ENCODE measurements around the gene ASB6. TPM values are rescaled to one million over a fixed set of nuclear protein-coding genes. Genes with fewer than 3 reads are reported as not detected.
A peak's percentile ranks its signal among the peaks of the same experiment; 100 is the strongest.

The ASB6 gene
- total RNA-seq (5.8 TPM), polyA plus RNA-seq (16.5 TPM)

DNA sequence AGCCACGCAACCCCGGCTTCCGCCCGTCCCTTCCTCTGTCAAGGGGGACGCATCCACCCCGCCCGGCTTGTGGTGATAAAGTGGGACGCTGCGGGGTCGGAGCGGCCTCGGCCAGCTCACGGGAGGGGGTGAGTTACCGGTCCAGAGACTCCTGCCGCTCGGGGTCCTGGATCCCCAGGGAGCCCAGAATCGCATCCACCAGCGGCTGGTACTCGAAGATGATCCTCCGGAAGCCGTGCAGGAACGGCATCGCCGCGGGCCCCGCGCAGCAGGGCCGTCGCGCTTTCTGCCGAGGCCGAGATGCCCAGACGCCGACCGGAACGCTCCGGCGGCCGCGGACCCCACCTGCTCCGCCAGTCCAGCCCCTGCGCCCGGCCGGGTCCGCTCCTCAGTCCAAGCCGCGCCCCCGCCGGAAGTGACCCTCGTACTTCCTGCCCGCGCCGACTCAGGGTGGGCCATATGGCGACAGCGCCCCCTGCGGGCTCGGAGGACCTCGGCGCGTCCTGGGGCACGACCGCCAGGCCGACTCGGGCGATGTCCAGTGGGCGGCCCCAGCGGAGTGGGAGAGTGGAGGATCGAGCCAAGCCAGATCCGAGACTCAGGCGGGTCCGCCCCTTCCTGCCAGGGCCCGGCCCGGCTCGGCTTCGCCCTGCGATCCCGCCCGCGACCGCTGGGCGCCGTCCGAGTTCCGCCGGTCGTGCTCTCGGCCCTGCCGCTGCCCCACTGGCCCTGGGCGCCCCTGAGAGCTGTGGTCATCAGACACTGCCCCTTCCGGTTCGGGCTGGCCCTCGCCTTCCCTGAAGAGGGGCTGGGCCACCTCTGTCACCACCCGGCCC is at the start of gene ASB6:
TSS of gene ASB6 (minus strand) at position 402 of the 836 bp plus-strand sequence. CDS start at position 250, 152 bp downstream.
- DNase-seq (ENCODE audit: extremely low spot score), result peak; percentile 83
- WGBS, result under 1% methylated on average over 93 of the region's 93 CpGs
- peak within 1 kb of the TSS; percentile 79 for H3K27ac ChIP-seq (ENCODE audit: low read depth)
- H3K4me3 ChIP-seq (ENCODE audit: low read depth, low read length), result peak within 1 kb of the TSS; percentile 85
- H3K36me3 ChIP-seq (ENCODE audit: insufficient read depth), result no peaks in the 10 kb centered on the region
- peaks cover 1% of the 10 kb centered on the region for H3K4me1 ChIP-seq (ENCODE audit: insufficient read depth)

DNA sequence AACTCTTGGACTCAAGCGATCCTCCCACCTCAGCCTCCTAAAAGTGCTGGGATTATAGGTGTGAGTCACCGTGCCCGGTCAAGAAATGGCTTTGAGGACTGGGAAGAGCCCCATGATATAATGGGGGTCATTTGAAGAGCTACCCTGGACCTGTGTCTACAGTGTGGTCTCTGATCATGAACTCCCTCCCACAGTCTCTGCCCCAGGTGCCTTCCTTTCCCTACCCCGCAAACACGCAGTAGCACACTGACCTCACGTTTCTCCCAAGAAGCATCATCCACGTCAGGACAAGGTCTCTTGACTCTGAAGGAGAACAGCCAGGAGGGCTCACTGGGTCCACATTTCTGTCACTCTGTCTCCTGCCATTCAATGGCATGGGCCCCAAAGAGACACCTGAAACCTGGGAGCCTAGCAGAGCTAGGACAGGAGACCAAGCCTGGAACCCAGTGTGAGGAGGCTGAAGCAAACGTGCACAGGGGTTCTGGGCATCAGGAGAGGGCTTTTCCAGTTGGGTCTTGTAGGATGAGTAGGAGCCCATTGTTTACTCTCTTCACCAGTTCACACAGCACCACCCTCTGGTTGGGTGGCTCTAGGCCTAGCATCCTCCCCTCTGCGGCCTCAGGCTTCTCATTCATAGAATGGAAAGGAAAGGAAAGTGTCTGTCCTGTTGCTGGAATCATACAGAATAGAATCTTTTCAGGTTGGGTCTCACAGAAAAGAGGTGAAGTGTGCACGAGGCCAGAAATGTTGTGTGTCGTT is 46.5 kb upstream of the ASB6 start:
- Histone ChIP-seq H3K36me3 (ENCODE audit: insufficient read depth) (no peaks in the 10 kb centered on the region), H3K4me3 (ENCODE audit: low read depth, low read length) (no peak overlapping the region), H3K4me1 (ENCODE audit: insufficient read depth) (no peaks in the 10 kb centered on the region), H3K27ac (ENCODE audit: low read depth) (no peak overlapping the region)
- 91% methylated on average over 11 of the region's 11 CpGs for WGBS
- DNase-seq (ENCODE audit: extremely low spot score), result no peak

DNA sequence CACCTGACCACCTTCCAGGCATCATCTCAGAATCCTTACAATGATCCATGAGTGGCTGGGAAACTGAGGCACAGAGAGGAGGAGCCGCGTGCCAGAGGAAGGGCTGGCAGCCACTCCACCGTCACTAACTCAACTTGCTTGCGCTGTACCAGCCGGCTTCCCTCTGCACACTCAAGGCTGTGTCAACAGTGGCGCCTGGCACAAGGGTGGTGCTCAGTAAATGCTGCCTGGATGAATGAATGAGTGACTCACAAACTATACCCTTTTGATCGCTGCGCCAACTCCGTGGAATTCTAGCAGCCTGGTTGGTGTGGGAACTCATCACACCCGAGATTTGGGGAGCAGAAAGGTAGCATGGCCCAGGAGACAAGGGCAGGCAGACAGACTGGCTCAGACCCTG is 45.4 kb upstream of the ASB6 start:
- Histone ChIP-seq H3K27ac (ENCODE audit: low read depth) (no peak overlapping the region), H3K4me3 (ENCODE audit: low read depth, low read length) (no peak overlapping the region), H3K4me1 (ENCODE audit: insufficient read depth) (no peaks in the 10 kb centered on the region), H3K36me3 (ENCODE audit: insufficient read depth) (no peaks in the 10 kb centered on the region)
- no peak for DNase-seq (ENCODE audit: extremely low spot score)
- 86% methylated on average over 10 of the region's 10 CpGs for WGBS

DNA sequence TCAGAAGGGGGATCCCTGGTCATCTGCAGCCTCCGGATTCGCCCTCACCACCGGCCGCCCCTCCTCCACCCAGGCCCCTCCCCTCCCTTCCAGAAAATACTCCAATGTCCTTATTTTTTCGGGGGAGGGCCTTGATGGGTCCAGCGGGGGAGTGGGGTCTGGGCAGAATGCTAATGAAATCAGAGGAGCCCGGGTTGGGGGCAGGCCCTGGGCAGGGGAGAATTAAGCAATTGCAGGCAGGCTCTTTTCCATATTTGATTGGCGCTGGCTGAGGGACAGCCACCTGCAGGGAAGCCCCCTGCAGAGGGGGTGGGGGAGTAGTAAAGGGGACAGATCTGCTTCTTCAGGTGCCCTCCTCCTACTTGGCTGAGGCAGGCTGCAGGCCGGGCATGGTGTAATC is 44.8 kb upstream of the ASB6 start:
- Histone ChIP-seq H3K27ac (ENCODE audit: low read depth) (no peak overlapping the region), H3K4me1 (ENCODE audit: insufficient read depth) (no peaks in the 10 kb centered on the region), H3K4me3 (ENCODE audit: low read depth, low read length) (no peak overlapping the region), H3K36me3 (ENCODE audit: insufficient read depth) (no peaks in the 10 kb centered on the region)
- WGBS, result 70% methylated on average over 9 of the region's 9 CpGs
- no peak for DNase-seq (ENCODE audit: extremely low spot score)

GRCh38 chr9:129685933-129686259 is 43.9 kb upstream of the ASB6 start:
- no peak overlapping the region for H3K27ac ChIP-seq (ENCODE audit: low read depth)
- H3K4me1 ChIP-seq (ENCODE audit: insufficient read depth), result no peaks in the 10 kb centered on the region
- DNase-seq (ENCODE audit: extremely low spot score), result no peak
- H3K4me3 ChIP-seq (ENCODE audit: low read depth, low read length), result no peak overlapping the region
- H3K36me3 ChIP-seq (ENCODE audit: insufficient read depth), result no peaks in the 10 kb centered on the region
- 76% methylated on average over 3 of the region's 3 CpGs for WGBS

DNA sequence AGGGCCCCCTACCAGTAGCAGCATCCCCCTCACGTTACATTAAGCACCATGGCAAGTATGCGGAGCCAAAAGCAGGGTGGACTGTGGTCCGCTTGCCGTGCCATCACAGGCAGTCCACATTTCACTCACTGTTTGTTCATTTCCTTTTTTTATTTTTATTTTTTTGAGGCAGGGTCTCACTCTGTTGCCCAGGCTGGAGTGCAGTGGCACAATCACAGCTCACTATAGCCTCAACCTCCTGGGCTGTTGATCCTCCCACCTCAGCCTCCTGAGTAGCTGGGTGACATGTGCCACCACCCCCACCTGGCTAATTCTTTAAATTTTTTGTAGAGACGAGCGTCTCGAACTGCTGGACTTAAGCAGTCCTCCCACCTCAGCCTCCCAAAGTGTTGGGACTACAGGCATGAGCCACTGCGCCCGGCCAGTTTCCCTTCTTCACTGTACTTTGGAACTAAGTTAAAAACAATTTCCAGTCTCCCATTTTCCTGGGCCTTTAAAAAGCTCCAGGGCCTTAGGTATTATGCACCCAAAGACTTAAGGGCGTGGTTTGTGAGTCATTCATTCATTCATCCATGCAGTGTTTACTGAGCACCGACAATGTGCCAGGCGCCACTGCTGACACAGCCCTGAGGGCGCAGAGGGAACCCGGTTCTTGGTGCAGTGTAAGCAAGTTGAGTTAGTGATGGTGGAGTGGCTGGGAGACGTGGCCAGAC is 43.4 kb upstream of the ASB6 start:
- no peaks in the 10 kb centered on the region for H3K4me1 ChIP-seq (ENCODE audit: insufficient read depth)
- H3K36me3 ChIP-seq (ENCODE audit: insufficient read depth), result no peaks in the 10 kb centered on the region
- H3K27ac ChIP-seq (ENCODE audit: low read depth), result no peak overlapping the region
- DNase-seq (ENCODE audit: extremely low spot score), result no peak
- 80% methylated on average over 15 of the region's 15 CpGs for WGBS
- H3K4me3 ChIP-seq (ENCODE audit: low read depth, low read length), result no peak overlapping the region

GRCh38 chr9:129682381-129682780 is 40.4 kb upstream of the ASB6 start:
- no peak overlapping the region for H3K27ac ChIP-seq (ENCODE audit: low read depth)
- H3K4me1 ChIP-seq (ENCODE audit: insufficient read depth), result no peaks in the 10 kb centered on the region
- WGBS, result 77% methylated on average over 7 of the region's 7 CpGs
- DNase-seq (ENCODE audit: extremely low spot score), result no peak
- H3K36me3 ChIP-seq (ENCODE audit: insufficient read depth), result no peaks in the 10 kb centered on the region
- no peak overlapping the region for H3K4me3 ChIP-seq (ENCODE audit: low read depth, low read length)

GRCh38 chr9:129681924-129682323 is 40.0 kb upstream of the ASB6 start:
- no peak overlapping the region for H3K4me3 ChIP-seq (ENCODE audit: low read depth, low read length)
- 81% methylated on average over 11 of the region's 11 CpGs for WGBS
- no peak overlapping the region for H3K27ac ChIP-seq (ENCODE audit: low read depth)
- H3K4me1 ChIP-seq (ENCODE audit: insufficient read depth), result no peaks in the 10 kb centered on the region
- no peaks in the 10 kb centered on the region for H3K36me3 ChIP-seq (ENCODE audit: insufficient read depth)
- no peak for DNase-seq (ENCODE audit: extremely low spot score)

GRCh38 chr9:129679537-129679936 is 37.6 kb upstream of the ASB6 start:
- Histone ChIP-seq H3K4me3 (ENCODE audit: low read depth, low read length) (no peak overlapping the region), H3K4me1 (ENCODE audit: insufficient read depth) (no peaks in the 10 kb centered on the region), H3K27ac (ENCODE audit: low read depth) (no peak overlapping the region), H3K36me3 (ENCODE audit: insufficient read depth) (no peaks in the 10 kb centered on the region)
- DNase-seq (ENCODE audit: extremely low spot score), result no peak
- WGBS, result 82% methylated on average over 9 of the region's 9 CpGs

DNA sequence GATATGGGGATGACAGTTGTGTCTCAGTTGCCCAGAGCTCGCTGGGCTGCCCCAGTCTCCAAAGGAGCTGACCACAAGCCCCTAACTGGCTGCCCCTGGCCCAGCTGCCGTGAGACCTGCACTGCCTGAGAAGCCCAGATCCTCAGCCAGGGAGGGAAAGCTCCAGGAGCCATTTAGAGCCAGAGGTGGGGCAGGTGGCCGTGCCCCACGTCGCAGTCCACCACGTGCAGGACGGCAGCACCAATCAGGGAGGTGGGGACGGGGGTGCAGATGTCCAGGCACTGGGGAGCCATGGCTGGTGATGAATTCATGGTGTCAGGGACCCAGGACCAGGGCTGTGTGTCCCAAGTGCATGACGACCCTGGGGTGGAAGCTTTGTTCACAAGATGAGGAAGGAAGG is 36.9 kb upstream of the ASB6 start:
- no peaks in the 10 kb centered on the region for H3K36me3 ChIP-seq (ENCODE audit: insufficient read depth)
- no peak for DNase-seq (ENCODE audit: extremely low spot score)
- H3K4me3 ChIP-seq (ENCODE audit: low read depth, low read length), result no peak overlapping the region
- H3K4me1 ChIP-seq (ENCODE audit: insufficient read depth), result no peaks in the 10 kb centered on the region
- 86% methylated on average over 9 of the region's 9 CpGs for WGBS
- H3K27ac ChIP-seq (ENCODE audit: low read depth), result no peak overlapping the region

DNA sequence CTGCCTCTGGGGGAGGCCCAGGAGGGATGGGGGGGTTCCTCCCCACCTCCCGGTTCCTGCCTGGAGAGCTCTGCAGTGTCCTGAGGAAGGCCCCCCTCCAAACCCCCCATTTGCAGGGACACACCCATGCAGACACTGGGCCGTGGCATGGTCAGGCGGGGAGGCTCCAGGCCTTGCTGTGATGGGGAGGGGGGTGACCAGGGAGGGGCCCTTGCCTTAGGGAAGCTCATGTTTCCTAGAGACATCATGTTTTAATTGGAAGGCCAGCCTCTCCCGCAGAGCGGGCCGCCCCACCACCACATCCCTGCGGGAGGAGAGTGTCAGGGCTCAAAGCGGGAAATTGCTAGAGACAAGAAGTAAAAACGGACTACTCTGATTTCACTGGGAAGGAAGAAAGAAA is 35.5 kb upstream of the ASB6 start:
- DNase-seq (ENCODE audit: extremely low spot score), result no peak
- H3K36me3 ChIP-seq (ENCODE audit: insufficient read depth), result no peaks in the 10 kb centered on the region
- peak overlapping the region; percentile 38 for H3K27ac ChIP-seq (ENCODE audit: low read depth)
- 59% methylated on average over 9 of the region's 9 CpGs for WGBS
- H3K4me1 ChIP-seq (ENCODE audit: insufficient read depth), result no peaks in the 10 kb centered on the region
- no peak overlapping the region for H3K4me3 ChIP-seq (ENCODE audit: low read depth, low read length)

GRCh38 chr9:129676975-129677374 is 35.0 kb upstream of the ASB6 start:
- H3K27ac ChIP-seq (ENCODE audit: low read depth), result peak overlapping the region; percentile 38
- 77% methylated on average over 12 of the region's 12 CpGs for WGBS
- H3K4me1 ChIP-seq (ENCODE audit: insufficient read depth), result no peaks in the 10 kb centered on the region
- no peak overlapping the region for H3K4me3 ChIP-seq (ENCODE audit: low read depth, low read length)
- H3K36me3 ChIP-seq (ENCODE audit: insufficient read depth), result no peaks in the 10 kb centered on the region
- DNase-seq (ENCODE audit: extremely low spot score), result no peak

- Histone ChIP-seq H3K27ac (ENCODE audit: low read depth) (no peak overlapping the region), H3K36me3 (ENCODE audit: insufficient read depth) (no peaks in the 10 kb centered on the region), H3K4me1 (ENCODE audit: insufficient read depth) (no peaks in the 10 kb centered on the region), H3K4me3 (ENCODE audit: low read depth, low read length) (no peak overlapping the region)
- DNase-seq (ENCODE audit: extremely low spot score), result no peak
- WGBS, result 91% methylated on average over 4 of the region's 4 CpGs
Measured at GRCh38 chr9:129676287-129676686, 34.3 kb upstream of the ASB6 start.

GRCh38 chr9:129675620-129676019 is 33.7 kb upstream of the ASB6 start:
- DNase-seq (ENCODE audit: extremely low spot score), result no peak
- WGBS, result 33% methylated on average over 27 of the region's 27 CpGs
- Histone ChIP-seq H3K4me1 (ENCODE audit: insufficient read depth) (no peaks in the 10 kb centered on the region), H3K36me3 (ENCODE audit: insufficient read depth) (no peaks in the 10 kb centered on the region), H3K4me3 (ENCODE audit: low read depth, low read length) (no peak overlapping the region), H3K27ac (ENCODE audit: low read depth) (no peak overlapping the region)
